NCI-H82 treated with DMSO at 0.1 percent for 48 hours (cell line): ENCODE data around the gene SPAG17.

Experiments
- DNase-seq: peaks from one replicate; lab custom pipeline; 2025; ENCODE audit not compliant: unreplicated experiment; lab: John Stamatoyannopoulos, UW

SPAG17 gene

GRCh38 chr1:117911051-117911450 lies 274.0 kb downstream of the SPAG17 start:
- no peak for DNase-seq

- no peak for DNase-seq
These were observed 280.0 kb downstream of the SPAG17 start for GRCh38 chr1:117905019-117905418.

GRCh38 chr1:117904485-117904884 lies 280.5 kb downstream of the SPAG17 start:
- no peak for DNase-seq
